BJ (cell line): ENCODE measurements around the gene PRKAR2B. TPM values are rescaled to one million over a fixed set of nuclear protein-coding genes. Genes with fewer than 3 reads are reported as not detected.
"Not testable (repeated sequence)": the region's sequence is repeated elsewhere in the genome, so short reads cannot be mapped to it uniquely, and the experiment has no call there.

Source experiments
- CTCF ChIA-PET: fragments of 350-600 bp; formaldehyde crosslinking; extraction: SDS; loops from one replicate; lab custom pipeline; 2021; ENCODE audit warnings: antibody characterized with exemption, inconsistent platforms; lab: Yijun Ruan, JAX
- POLR2A ChIA-PET: fragments of 300-600 bp; sonication (Branson Sonifier 250); formaldehyde crosslinking; extraction: SDS; loops from one replicate; lab custom pipeline; 2021; ENCODE audit warnings: antibody characterized with exemption; lab: Charles Lee
- DNase-seq: peaks from one replicate; pipeline ENCODE4 v3.0.0-alpha.2; 2011; ENCODE audit warnings: low read depth
- H3K27me3 ChIP-seq: 2 replicates; pipeline ENCODE4 v1.6.0; 2011; ENCODE audit warnings: low read length; ENCODE audit not compliant: control insufficient read depth, insufficient read depth
- H3K36me3 ChIP-seq: 2 replicates; pipeline ENCODE4 v1.5.1; 2011; ENCODE audit warnings: low read length; ENCODE audit not compliant: control insufficient read depth, insufficient read depth
- H3K4me3 ChIP-seq: 2 replicates; pipeline ENCODE4 v1.5.1; 2011; ENCODE audit warnings: low read depth, mild to moderate bottlenecking, control low read depth, low read length
- CTCF ChIP-seq: IDR thresholded peaks from 2 replicates; pipeline ENCODE4 v1.5.1; 2011; ENCODE audit warnings: low read depth, mild to moderate bottlenecking, control low read depth, inconsistent platforms, low read length, moderate library complexity; ENCODE audit not compliant: insufficient read depth
- polyA plus RNA-seq: library from polyadenylated mRNA; depleted of rRNA; stranded (reverse); fragments of >200 nt; gene quantifications from 2 replicates; pipeline ENCODE4 v1.2.3, GENCODE V29; 2011

PRKAR2B gene
- polyA plus RNA-seq, 1 experiment: 2.6 TPM

DNA sequence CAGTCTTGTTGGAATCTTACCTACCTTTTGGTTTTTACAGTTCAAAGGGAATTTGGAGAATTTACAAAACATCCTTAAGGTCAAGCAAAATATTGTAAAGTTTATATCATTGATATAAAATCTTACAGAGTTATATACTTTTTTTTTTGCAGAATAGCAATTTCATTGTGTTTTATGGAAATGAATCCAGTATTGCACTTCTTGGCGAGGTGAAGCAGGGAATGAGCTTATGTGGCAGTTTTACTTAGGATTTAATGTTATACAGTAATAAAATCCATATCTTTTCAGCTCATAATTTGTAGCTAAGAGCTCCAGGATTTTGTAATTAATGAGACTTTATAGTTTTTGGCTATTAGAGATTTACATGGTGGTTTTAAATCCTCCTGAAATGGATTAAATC is 5.0 kb downstream of the PRKAR2B start:
- ChIA-PET POLR2A (interaction anchor here (0.5 kb wide), 1 partner anchor 825 kb away, joined by 3 read pairs; no protein-coding TSS in a partner anchor), CTCF (interaction anchor here (1.4 kb wide), 1 partner anchor 31 kb away, joined by 4 read pairs; no protein-coding TSS in a partner anchor)
- Histone ChIP-seq H3K36me3 (no peaks in the 10 kb centered on the region), H3K27me3 (no peaks in the 10 kb centered on the region), H3K4me3 (no peak overlapping the region)
- TF ChIP-seq CTCF: no peak
- DNase-seq: no peak

DNA sequence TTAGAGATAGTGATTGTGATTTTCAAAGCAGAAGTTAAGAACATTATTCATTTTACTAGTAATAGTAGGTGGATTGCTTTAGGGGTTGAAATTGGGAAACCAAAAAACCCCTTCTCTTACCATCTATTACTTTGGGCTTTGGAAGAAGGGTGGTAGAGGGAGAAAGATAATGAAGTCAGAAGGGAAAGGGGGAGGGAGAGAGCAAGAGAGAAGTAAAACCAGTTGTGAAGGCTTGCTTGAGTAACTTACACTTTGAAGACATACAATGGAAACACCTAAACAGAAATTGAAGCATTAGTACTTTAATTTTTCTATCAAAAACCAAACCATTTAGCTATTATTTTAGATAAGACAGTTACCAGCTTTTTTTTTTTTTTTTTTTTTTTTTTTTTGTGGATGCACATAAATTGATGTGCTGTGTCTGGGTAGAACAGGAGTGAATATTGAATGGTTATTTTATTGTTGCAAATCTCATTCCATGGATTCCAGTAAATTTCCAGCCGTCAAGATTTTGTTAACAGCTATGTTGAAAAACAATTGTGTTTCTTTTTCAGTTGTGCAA is 5.5 kb downstream of the PRKAR2B start:
- Histone ChIP-seq H3K27me3 (no peaks in the 10 kb centered on the region), H3K36me3 (no peaks in the 10 kb centered on the region), H3K4me3 (no peak overlapping the region)
- ChIA-PET CTCF (no interaction called here), POLR2A (no interaction called here)
- DNase-seq: no peak
- no peak for TF ChIP-seq CTCF

DNA sequence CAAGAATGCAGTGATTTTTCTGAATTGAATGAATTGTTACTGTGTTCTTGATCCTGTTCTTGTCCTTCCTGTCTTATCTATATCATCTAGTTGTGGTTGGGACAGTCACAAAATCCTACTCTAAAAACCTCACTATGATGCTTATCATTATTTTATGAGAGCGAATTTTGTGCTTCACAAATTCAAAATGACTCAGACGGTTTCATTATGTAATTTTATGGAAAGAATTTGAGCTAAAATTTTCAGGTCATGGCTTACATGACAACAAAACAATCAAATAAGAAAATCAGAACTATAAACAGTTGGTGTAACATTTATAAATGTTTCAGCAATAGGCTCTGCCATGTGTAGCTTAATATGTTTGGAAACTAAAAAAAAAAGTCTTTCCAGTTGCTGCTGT is 6.9 kb downstream of the PRKAR2B start:
- Histone ChIP-seq H3K36me3 (no peaks in the 10 kb centered on the region), H3K27me3 (no peaks in the 10 kb centered on the region), H3K4me3 (no peak overlapping the region)
- CTCF ChIA-PET: interaction anchor here (0.6 kb wide), 2 partner anchors 589 to 829 kb away, joined by 3 read pairs; no protein-coding TSS in a partner anchor
- TF ChIP-seq CTCF: no peak
- POLR2A ChIA-PET: no interaction called here
- DNase-seq: peak; percentile 62

DNA sequence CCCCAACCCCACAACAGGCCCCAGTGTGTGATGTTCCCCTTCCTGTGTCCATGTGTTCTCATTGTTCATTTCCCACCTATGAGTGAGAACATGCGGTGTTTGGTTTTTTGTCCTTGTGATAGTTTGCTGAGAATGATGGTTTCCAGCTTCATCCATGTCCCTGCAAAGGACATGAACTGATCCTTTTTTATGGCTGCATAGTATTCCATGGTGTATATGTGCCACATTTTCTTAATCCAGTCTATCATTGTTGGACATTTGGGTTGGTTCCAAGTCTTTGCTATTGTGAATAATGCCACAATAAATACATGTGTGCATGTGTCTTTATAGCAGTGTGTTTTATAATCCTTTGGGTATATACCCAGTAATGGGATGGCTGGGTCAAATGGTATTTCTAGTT is 10.5 kb downstream of the PRKAR2B start:
- H3K27me3 ChIP-seq, H3K36me3 ChIP-seq, CTCF ChIA-PET, H3K4me3 ChIP-seq, POLR2A ChIA-PET, DNase-seq: not testable (repeated sequence)

- H3K36me3 ChIP-seq, H3K4me3 ChIP-seq, DNase-seq, POLR2A ChIA-PET, H3K27me3 ChIP-seq, CTCF ChIA-PET: not testable (repeated sequence)
These were observed 11.6 kb downstream of the PRKAR2B start for GRCh38 chr7:107056058-107056457.

DNA sequence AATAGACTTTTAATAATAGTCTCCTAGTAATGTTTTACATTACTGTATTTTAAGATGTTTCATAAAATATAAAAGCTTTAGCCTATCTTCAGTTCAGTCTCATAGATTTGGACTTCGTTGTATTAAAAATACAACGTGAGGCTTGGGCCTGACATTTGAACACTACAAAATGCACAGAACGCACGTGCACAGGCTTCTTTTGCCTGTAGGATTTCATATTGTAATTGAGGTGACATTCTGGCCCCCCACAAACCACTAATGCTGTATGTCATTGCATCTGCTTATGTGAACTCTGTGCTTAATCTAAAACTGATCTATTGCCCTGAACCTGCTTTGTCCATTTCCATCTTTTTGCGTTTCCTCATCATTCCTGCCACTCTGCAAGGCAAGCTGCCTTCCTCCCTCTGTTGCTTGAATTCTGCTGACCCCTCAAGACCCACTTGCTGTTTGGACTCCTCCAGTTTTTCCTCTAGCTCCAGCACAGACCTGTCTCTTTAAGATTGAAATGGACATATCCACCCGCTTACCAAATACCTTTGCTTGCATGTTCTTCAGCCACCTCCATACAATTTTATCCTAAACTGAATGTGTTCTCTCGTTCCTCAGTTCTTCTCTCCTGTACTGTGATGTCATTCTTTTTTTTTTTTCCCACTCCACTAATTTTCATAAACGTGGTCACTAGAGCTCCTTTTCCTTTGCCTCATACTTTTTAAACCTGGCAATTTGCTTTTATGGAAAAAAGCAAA is 12.4 kb downstream of the PRKAR2B start:
- Histone ChIP-seq H3K27me3 (no peaks in the 10 kb centered on the region), H3K36me3 (no peaks in the 10 kb centered on the region), H3K4me3 (no peak overlapping the region)
- ChIA-PET POLR2A (interaction anchor here (0.7 kb wide), 1 partner anchor 11 kb away, joined by 3 read pairs; no protein-coding TSS in a partner anchor), CTCF (interaction anchor here (0.6 to 0.7 kb wide), 2 partner anchors 32 to 88 kb away, joined by 3 read pairs; no protein-coding TSS in a partner anchor)
- no peak for TF ChIP-seq CTCF
- no peak for DNase-seq
